Esophagus muscularis mucosa (tissue), 4 donors: ENCODE measurements around the gene VAMP2.

Experiments used
- EP300 ChIP-seq: sonication (generic); formaldehyde crosslinking; IDR thresholded peaks from one replicate; pipeline ENCODE4 v1.6.1; 2017; ENCODE audit warnings: antibody characterized with exemption
- POLR2A ChIP-seq: fragments of 450-650 bp; IDR thresholded peaks from one replicate; pipeline ENCODE4 v1.6.1; 2017; ENCODE audit warnings: antibody characterized with exemption, moderate library complexity, mild to moderate bottlenecking, low read depth
- POLR2AphosphoS5 ChIP-seq, 2 donors: sonication (generic); formaldehyde crosslinking; IDR thresholded peaks; one replicate each; pipeline ENCODE4 v1.6.1; 2017; ENCODE audit warnings: antibody characterized with exemption in 2 of 2
- TF ChIP-seq, protein P1 (sequence below), 3 experiments: fragments of 200-600 bp in 2 of 3; fragments of 450-650 bp in 1 of 3; sonication (generic) in 2 of 3; IDR thresholded peaks; one replicate each; pipeline ENCODE4 v1.5.1; 2017 to 2019; ENCODE audit warnings: antibody characterized with exemption in 3 of 3, mild to moderate bottlenecking in 2 of 3, moderate library complexity in 1 of 3

- TF ChIP-seq POLR2A (no peak), EP300 (no peak), POLR2AphosphoS5 (IDR thresholded peaks at IDR 0.05) (no peak)
- TF ChIP-seq, protein P1, sequence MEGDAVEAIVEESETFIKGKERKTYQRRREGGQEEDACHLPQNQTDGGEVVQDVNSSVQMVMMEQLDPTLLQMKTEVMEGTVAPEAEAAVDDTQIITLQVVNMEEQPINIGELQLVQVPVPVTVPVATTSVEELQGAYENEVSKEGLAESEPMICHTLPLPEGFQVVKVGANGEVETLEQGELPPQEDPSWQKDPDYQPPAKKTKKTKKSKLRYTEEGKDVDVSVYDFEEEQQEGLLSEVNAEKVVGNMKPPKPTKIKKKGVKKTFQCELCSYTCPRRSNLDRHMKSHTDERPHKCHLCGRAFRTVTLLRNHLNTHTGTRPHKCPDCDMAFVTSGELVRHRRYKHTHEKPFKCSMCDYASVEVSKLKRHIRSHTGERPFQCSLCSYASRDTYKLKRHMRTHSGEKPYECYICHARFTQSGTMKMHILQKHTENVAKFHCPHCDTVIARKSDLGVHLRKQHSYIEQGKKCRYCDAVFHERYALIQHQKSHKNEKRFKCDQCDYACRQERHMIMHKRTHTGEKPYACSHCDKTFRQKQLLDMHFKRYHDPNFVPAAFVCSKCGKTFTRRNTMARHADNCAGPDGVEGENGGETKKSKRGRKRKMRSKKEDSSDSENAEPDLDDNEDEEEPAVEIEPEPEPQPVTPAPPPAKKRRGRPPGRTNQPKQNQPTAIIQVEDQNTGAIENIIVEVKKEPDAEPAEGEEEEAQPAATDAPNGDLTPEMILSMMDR (IDR thresholded peaks at IDR 0.05): no peak
Measured at GRCh38 chr17:8167526-8167925, 4.8 kb upstream of the VAMP2 start.
